HG02571 (cell line): ENCODE results near the gene EHMT2.
"Not testable (repeated sequence)": the region's sequence is repeated elsewhere in the genome, so short reads cannot be mapped to it uniquely, and the experiment has no call there.

ENCODE experiments used
- ATAC-seq: cut with Tn5 transposase; IDR thresholded peaks from one replicate; pipeline ENCODE4 v1.9.1; 2021; ENCODE audit warnings: mild to moderate bottlenecking, moderate library complexity; ENCODE audit not compliant: unreplicated experiment

Gene EHMT2

DNA sequence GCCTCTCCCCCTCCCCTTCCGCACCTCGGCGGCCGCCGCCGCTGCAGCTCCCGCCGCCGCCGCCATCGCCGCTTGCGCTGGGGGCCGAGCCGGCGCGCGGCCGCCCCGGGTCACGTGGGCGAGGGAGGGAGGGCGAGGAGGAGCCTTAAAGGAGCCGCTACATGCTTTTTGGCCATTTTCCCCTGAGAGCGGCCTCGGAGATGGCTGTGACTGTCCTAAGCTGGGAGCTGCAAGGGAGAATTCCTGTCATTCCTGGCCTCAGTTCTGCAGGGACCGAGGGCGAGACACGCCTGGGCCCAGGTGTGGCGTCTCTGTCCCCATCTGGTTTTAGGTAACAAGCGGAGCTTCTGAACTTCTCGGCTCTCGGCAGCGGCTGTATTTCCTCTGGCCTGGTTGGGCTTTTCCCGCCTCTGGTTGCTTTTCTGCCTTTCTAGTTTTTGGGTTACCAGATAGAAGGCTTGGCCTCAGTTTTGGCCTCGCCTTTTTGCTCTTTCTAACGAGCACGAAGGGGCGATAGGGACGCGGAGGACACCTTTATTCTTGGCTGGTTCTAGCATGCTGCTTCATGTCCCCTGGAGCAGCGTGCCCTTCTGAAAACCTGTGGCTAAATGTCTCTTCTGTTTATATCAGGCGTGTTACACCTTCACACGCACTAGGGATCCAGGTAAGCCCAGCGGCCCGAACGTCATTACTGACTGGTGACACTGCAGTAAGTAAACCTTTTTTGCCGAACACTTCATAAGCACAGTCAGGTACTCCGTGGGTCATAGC is at the start of gene EHMT2:
EHMT2 (minus strand) TSS at position 87 of the 771 bp plus-strand sequence; CDS start at position 66, 21 bp downstream.
- peak; percentile 42 for ATAC-seq

DNA sequence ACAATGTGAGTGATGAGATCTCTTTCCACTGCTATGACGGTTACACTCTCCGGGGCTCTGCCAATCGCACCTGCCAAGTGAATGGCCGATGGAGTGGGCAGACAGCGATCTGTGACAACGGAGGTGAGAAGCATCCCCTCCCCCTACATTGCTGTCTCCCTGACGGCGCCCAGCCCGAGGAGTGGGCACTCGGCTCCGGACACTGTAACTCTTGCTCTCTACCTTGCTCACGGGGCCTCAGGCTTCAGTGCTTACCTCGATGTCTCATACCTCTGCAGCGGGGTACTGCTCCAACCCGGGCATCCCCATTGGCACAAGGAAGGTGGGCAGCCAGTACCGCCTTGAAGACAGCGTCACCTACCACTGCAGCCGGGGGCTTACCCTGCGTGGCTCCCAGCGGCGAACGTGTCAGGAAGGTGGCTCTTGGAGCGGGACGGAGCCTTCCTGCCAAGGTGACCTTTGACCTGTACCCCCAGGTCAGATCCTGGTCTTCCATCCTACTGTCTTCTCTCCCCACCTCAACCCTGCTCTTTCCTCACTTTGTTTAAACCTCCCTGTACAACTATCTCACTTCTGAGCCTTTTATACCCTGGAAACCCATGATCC is 49.7 kb upstream of the EHMT2 start:
- no peak for ATAC-seq

GRCh38 chr6:31946370-31946885 is 48.9 kb upstream of the EHMT2 start:
- no peak for ATAC-seq

GRCh38 chr6:31945507-31946369 is 48.2 kb upstream of the EHMT2 start, which contains the start of gene CFB:
Gene CFB (plus strand): TSS chr6:31946095. CDS start chr6:31946222, 127 bp downstream.
- no peak for ATAC-seq

GRCh38 chr6:31945154-31945506 is 47.6 kb upstream of the EHMT2 start:
- ATAC-seq = no peak

DNA sequence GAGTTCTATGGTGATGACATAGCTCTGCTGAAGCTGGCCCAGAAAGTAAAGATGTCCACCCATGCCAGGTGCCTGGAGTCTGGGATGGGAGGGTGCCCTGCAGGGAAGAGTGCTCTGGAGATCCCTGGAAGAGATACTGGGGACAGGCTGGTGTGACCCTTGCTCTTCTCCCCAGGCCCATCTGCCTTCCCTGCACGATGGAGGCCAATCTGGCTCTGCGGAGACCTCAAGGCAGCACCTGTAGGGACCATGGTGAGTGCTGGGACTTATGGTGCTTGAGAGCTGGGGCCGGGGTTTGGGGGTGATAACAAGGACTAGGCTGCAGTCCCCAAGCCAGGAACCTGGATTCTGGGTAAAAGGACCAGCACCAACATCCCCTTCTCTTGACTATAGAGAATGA is 46.2 kb upstream of the EHMT2 start:
- ATAC-seq = no peak

GRCh38 chr6:31940256-31940664 is 42.8 kb upstream of the EHMT2 start:
- ATAC-seq = no peak

DNA sequence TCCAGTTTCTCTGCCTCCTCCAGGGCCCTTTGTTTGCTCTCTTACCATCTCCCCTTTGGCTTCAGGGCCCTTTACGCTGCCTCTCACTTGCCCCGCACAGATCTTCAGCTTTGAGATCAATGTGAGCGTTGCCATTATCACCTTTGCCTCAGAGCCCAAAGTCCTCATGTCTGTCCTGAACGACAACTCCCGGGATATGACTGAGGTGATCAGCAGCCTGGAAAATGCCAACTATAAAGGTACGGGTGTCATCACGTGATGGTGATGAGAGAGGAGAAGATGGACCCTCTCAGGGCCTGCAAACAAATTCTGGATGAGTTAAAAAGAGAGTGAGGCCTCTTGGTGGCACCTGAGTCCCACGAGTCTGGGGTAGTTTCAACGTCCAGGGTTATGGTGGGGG is 38.3 kb upstream of the EHMT2 start:
- ATAC-seq = no peak

DNA sequence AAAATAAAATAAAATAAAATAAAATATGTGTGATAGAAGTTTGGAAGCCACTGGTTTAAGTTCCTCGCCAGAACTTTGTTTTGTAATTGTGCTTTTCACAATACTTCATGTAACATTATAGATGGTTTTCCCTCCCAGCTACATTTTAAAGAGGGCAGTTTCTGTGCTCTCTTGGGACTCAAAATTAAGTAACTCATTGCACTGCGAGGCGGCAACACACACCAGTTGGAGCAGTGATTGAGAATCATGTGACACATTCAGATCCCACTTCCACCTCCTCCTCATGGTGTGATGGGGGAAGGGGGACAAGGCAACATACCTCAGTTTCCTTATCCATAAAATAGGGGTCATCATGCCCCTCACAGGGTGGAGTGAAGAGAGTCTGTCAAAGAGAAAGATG is 37.5 kb upstream of the EHMT2 start:
- ATAC-seq = no peak

DNA sequence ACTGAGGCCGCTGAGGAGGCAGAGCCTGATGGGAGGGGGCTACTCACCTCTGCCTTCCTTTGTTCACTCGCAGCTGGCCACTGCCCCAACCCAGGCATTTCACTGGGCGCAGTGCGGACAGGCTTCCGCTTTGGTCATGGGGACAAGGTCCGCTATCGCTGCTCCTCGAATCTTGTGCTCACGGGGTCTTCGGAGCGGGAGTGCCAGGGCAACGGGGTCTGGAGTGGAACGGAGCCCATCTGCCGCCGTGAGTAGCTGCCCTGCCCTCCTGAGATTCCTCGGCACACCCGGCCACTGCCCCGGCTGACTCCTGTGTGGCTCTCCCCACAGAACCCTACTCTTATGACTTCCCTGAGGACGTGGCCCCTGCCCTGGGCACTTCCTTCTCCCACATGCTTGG is 36.0 kb upstream of the EHMT2 start:
- no peak for ATAC-seq

GRCh38 chr6:31932137-31932536 is 34.6 kb upstream of the EHMT2 start:
- not testable (repeated sequence) for ATAC-seq

DNA sequence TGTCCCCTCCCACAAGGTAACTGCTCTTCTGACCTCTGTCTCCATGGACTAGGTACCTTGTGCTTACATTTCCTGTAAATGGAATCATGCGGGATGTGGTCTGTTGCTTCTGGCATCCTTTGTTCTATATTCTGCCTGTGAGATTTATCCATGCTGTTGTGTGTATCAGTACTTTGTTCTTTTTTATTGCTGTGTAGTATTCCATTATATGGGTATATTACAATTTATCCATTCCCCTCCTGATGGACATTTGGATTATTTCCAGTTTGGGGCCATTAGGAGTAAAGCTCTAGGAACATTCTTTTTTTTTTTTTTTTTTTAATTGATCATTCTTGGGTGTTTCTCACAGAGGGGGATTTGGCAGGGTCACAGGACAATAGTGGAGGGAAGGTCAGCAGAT is 33.5 kb upstream of the EHMT2 start:
- ATAC-seq = no peak

DNA sequence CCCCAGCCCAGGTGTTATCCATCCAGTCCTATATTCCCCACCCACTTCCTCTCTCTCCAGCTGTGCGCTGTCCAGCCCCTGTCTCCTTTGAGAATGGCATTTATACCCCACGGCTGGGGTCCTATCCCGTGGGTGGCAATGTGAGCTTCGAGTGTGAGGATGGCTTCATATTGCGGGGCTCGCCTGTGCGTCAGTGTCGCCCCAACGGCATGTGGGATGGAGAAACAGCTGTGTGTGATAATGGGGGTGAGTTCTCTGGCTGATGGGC is 31.1 kb upstream of the EHMT2 start:
- no peak for ATAC-seq

DNA sequence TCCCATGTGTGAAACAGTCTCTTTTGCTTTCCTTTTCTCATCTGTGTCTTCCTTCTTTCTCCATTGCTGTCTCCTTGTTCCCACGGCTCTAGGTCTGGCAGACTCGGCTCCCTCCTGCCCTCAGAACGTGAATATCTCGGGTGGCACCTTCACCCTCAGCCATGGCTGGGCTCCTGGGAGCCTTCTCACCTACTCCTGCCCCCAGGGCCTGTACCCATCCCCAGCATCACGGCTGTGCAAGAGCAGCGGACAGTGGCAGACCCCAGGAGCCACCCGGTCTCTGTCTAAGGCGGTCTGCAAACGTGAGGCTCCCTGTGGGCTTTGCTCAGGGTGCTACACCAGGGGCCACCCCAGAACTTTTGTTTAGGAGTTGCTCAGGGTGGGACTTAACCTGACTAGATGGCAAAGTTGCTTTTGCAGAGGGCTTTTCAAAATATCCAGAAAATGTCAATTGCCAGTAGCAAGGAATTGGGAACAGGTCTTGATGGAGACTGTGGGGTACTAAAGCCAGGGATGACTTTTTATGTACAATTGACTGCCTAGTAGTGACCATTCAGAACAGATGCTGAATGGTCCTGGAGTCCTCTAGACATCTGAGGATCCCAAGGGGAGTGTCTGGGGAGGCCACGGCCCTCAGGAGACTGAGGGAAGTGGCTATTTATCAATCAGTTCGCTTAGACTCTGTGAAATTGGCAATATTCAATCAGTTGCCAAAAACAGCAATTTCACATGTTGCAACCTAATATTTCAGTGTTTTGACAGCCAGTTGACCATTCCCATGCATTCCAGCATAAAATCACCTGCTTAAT is 30.6 kb upstream of the EHMT2 start:
- no peak for ATAC-seq

DNA sequence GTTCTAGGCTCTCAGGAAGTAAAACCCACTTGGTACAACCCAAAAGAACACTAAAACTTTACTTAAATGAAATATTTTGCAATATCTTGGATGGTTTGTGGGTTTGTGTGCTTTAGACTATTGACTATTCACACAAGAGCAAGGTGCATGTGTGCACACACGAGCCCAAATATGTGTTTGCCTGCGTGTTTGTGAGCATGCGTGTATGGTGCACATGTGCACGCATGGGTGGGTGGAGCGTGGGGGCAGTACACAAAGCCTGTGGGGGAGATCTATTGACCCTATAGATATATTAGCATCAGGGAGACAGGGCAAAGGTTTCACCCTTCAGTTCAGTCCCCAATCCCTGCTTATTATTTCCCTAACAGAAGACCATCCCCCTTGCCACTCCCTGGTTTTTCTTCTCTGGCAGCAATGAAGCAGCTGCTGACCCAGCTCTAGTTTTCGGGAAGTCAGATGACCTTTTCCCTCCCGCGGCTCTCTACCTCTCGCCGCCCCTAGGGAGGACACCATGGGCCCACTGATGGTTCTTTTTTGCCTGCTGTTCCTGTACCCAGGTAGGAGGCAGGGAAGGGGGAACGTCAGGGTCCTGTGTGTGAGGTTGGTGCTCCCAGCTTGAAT is 29.9 kb upstream of the EHMT2 start, which contains the start of gene C2:
C2 (plus strand) TSS at position 476 of the 621 bp plus-strand sequence; CDS start at position 512, 36 bp downstream.
- no peak for ATAC-seq

GRCh38 chr6:31922942-31923341 is 25.4 kb upstream of the EHMT2 start:
- no peak for ATAC-seq

GRCh38 chr6:31920811-31921210 is 23.3 kb upstream of the EHMT2 start:
- ATAC-seq = no peak

- no peak for ATAC-seq
Measured at GRCh38 chr6:31919624-31920303, 22.3 kb upstream of the EHMT2 start.

DNA sequence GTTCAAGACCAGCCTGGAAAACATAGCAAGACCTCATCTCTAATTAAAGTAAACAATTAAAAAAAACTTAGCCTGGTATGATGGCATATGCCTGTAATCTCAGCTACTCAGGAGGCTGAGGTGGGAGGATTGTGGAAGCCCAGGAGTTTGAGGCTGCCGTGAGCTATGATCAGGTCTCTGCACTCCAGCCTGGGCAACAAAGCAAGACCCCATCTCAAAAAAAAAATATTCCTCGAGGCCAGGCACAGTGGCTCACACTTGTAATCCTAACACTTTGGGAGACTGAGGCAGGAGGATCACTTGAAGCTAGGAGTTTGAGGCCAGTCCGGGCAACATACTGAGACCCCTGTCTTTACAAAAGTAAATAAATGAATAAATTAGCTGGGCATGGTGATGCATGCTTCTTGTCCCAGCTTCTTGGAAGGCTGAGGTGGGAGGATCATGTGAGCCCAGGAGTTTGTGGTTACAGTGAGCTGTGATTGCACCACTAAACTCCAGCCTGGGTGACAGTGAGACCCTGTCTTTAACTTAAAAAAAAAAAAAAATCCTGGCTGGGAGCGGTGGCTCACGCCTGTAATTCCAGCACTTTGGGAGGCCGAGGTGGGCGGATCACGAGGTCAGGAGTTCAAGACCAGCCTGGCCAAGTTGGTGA is 20.7 kb upstream of the EHMT2 start:
- ATAC-seq = no peak
